WTC11 (cell line): ENCODE data around the gene ITGAE.

ENCODE experiments used
- CTCF ChIP-seq: fragments of 200-600 bp; IDR thresholded peaks from 2 replicates; pipeline ENCODE4 v1.8.0; 2022; ENCODE audit warnings: antibody characterized with exemption
- E2F1 ChIP-seq: sonication (generic); formaldehyde crosslinking; IDR thresholded peaks from 2 replicates; pipeline ENCODE4 v1.8.0; 2022; ENCODE audit warnings: mild to moderate bottlenecking, missing genetic modification reagents
- E2F4 ChIP-seq: sonication (generic); formaldehyde crosslinking; IDR thresholded peaks from 2 replicates; pipeline ENCODE4 v1.8.1; 2022; ENCODE audit warnings: low read depth, mild to moderate bottlenecking, moderate library complexity, missing genetic modification reagents, borderline replicate concordance
- ELF4 ChIP-seq: sonication (generic); formaldehyde crosslinking; IDR thresholded peaks from 2 replicates; pipeline ENCODE4 v1.8.1; 2022; ENCODE audit warnings: low read depth, mild to moderate bottlenecking, moderate library complexity, missing genetic modification reagents
- ESRRA ChIP-seq: sonication (generic); formaldehyde crosslinking; IDR thresholded peaks from 2 replicates; pipeline ENCODE4 v1.8.1; 2022; ENCODE audit warnings: mild to moderate bottlenecking, missing genetic modification reagents, borderline replicate concordance
- HMGXB4 ChIP-seq: sonication (generic); formaldehyde crosslinking; IDR thresholded peaks from 2 replicates; pipeline ENCODE4 v1.8.1; 2023; ENCODE audit warnings: mild to moderate bottlenecking, moderate library complexity, missing genetic modification reagents
- JUN ChIP-seq: sonication (generic); formaldehyde crosslinking; IDR thresholded peaks from 2 replicates; pipeline ENCODE4 v1.8.0; 2023; ENCODE audit warnings: mild to moderate bottlenecking, missing genetic modification reagents
- NFYB ChIP-seq: sonication (generic); formaldehyde crosslinking; conservative IDR thresholded peaks from 2 replicates; pipeline ENCODE4 v1.8.0; 2022; ENCODE audit warnings: low read depth, missing genetic modification reagents
- PRRX2 ChIP-seq: fragments of 250-450 bp; sonication (Bioruptor Pico); IDR thresholded peaks from 2 replicates; pipeline ENCODE4 v1.8.0; 2021; ENCODE audit warnings: mild to moderate bottlenecking
- SMAD3 ChIP-seq: sonication (generic); formaldehyde crosslinking; IDR thresholded peaks from 2 replicates; pipeline ENCODE4 v1.8.0; 2022; ENCODE audit warnings: missing genetic modification reagents, mild to moderate bottlenecking, borderline replicate concordance
- USF1 ChIP-seq: sonication (generic); formaldehyde crosslinking; IDR thresholded peaks from 2 replicates; pipeline ENCODE4 v1.8.0; 2022; ENCODE audit warnings: mild to moderate bottlenecking, missing genetic modification reagents

GRCh38 chr17:3744014-3744413 is 57.0 kb downstream of the ITGAE start:
- TF ChIP-seq CTCF: no peak
- no peak for TF ChIP-seq E2F1
- TF ChIP-seq USF1 (CRISPR knock-in tag): no peak
- no peak for TF ChIP-seq NFYB (CRISPR knock-in tag)
- no peak for TF ChIP-seq JUN
- no peak for TF ChIP-seq PRRX2 (CRISPR knock-in tag)
- TF ChIP-seq E2F4: no peak
- no peak for TF ChIP-seq SMAD3 (CRISPR knock-in tag)
- TF ChIP-seq HMGXB4 (CRISPR knock-in tag): no peak
- TF ChIP-seq ESRRA (CRISPR knock-in tag): no peak
- no peak for TF ChIP-seq ELF4 (CRISPR knock-in tag)
